Omental fat pad (tissue), 4 donors: ENCODE results near the gene HPSE. TPM values are rescaled to one million over a fixed set of nuclear protein-coding genes. Genes with fewer than 3 reads are reported as not detected.

Experiments
- ATAC-seq: fragments of 150-250 bp; one replicate; pipeline ENCODE4 v1.9.1; 2016; ENCODE audit warnings: mild to moderate bottlenecking, moderate library complexity; ENCODE audit not compliant: low FRiP score
- DNase-seq: peaks from one replicate; pipeline ENCODE4 v3.0.0-alpha.2; 2019; ENCODE audit warnings: low spot score
- CTCF ChIP-seq, 3 donors: fragments of 450-650 bp; IDR thresholded peaks; one replicate each; pipeline ENCODE4 v1.5.1; 2016 to 2017; ENCODE audit warnings: antibody characterized with exemption in 3 of 3, mild to moderate bottlenecking in 3 of 3, moderate library complexity in 2 of 3
- total RNA-seq, 4 donors: library from RNA; depleted of rRNA; stranded (reverse); fragments of >200 nt; gene quantifications; one replicate each; pipeline ENCODE4 v1.1.0, GENCODE V29; 2016

HPSE gene
- total RNA-seq, 4 donors from 2014 or later = 3.2 to 21.7 (median 9.6) TPM

- no peak for DNase-seq
- no peak for ATAC-seq
- TF ChIP-seq CTCF (IDR thresholded peaks at IDR 0.05) = no peak
Observed at GRCh38 chr4:83269256-83269655, 65.4 kb downstream of the HPSE start.

- DNase-seq (no peak), ATAC-seq (no peak)
- TF ChIP-seq CTCF (IDR thresholded peaks at IDR 0.05) = no peak
Observed at GRCh38 chr4:83268491-83268890, 66.2 kb downstream of the HPSE start.

- TF ChIP-seq CTCF (IDR thresholded peaks at IDR 0.05) = no peak
- ATAC-seq (no peak), DNase-seq (no peak)
Observed at GRCh38 chr4:83267830-83268475, 66.7 kb downstream of the HPSE start.

- ATAC-seq (peak; percentile 86), DNase-seq (no peak)
- no peak for TF ChIP-seq CTCF (IDR thresholded peaks at IDR 0.05)
Observed at GRCh38 chr4:83267121-83267829, 67.4 kb downstream of the HPSE start.

- DNase-seq (no peak), ATAC-seq (no peak)
- no peak for TF ChIP-seq CTCF (IDR thresholded peaks at IDR 0.05)
Observed at GRCh38 chr4:83266689-83267088, 68.0 kb downstream of the HPSE start.

GRCh38 chr4:83263106-83263505 lies 71.5 kb downstream of the HPSE start:
- no peak for TF ChIP-seq CTCF (IDR thresholded peaks at IDR 0.05)
- DNase-seq = no peak
- ATAC-seq = no peak

GRCh38 chr4:83262682-83263081 lies 72.0 kb downstream of the HPSE start:
- TF ChIP-seq CTCF (IDR thresholded peaks at IDR 0.05) = no peak
- DNase-seq (no peak), ATAC-seq (no peak)
